GM23338 (cell line): ENCODE results near the gene PLXND1.

Source experiments
- POLR2AphosphoS5 ChIP-seq: IDR thresholded peaks from 2 replicates; pipeline ENCODE4 v1.6.1; 2016; ENCODE audit warnings: antibody characterized with exemption, low read depth
- TF ChIP-seq, protein P1 (sequence below), 2 experiments: fragments of 200-600 bp in 1 of 2; sonication (generic) in 1 of 2; conservative IDR thresholded peaks; 2 replicates each; pipeline versions ENCODE4 v1.5.1 to v1.6.1; 2016 to 2017; ENCODE audit warnings: antibody characterized with exemption in 2 of 2, low read depth in 2 of 2, mild to moderate bottlenecking in 2 of 2, moderate library complexity in 1 of 2

DNA sequence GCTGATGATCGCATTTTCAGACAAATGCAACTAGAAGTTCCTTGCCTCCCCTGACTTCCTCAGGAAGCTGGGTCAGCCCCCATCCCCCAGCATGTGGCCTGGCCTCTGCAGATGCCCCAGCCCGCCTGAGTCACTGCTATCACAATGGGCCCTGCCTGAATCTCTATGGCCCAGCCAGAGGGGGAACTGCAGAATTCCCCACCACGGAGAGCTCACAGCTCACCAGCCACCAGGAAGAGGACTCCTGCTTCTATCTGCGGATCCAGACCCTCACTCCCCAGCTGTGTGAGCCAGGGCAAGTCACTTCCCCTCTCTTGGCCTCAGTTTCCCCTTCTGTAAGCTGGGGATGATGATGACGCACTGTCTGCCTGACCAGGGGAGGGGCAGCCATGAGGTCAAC lies 6.9 kb downstream of the PLXND1 start:
- TF ChIP-seq, protein P1, sequence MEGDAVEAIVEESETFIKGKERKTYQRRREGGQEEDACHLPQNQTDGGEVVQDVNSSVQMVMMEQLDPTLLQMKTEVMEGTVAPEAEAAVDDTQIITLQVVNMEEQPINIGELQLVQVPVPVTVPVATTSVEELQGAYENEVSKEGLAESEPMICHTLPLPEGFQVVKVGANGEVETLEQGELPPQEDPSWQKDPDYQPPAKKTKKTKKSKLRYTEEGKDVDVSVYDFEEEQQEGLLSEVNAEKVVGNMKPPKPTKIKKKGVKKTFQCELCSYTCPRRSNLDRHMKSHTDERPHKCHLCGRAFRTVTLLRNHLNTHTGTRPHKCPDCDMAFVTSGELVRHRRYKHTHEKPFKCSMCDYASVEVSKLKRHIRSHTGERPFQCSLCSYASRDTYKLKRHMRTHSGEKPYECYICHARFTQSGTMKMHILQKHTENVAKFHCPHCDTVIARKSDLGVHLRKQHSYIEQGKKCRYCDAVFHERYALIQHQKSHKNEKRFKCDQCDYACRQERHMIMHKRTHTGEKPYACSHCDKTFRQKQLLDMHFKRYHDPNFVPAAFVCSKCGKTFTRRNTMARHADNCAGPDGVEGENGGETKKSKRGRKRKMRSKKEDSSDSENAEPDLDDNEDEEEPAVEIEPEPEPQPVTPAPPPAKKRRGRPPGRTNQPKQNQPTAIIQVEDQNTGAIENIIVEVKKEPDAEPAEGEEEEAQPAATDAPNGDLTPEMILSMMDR (conservative IDR thresholded peaks at IDR 0.05; ENCODE audit: low read depth in 2 of 2), result no peak
- no peak for TF ChIP-seq POLR2AphosphoS5
